NCI-H524 treated with DMSO at 0.1 percent for 48 hours (cell line): ENCODE results near the gene ZER1.

Experiments
- DNase-seq: peaks from one replicate; lab custom pipeline; 2025; lab: John Stamatoyannopoulos, UW

The ZER1 gene

DNA sequence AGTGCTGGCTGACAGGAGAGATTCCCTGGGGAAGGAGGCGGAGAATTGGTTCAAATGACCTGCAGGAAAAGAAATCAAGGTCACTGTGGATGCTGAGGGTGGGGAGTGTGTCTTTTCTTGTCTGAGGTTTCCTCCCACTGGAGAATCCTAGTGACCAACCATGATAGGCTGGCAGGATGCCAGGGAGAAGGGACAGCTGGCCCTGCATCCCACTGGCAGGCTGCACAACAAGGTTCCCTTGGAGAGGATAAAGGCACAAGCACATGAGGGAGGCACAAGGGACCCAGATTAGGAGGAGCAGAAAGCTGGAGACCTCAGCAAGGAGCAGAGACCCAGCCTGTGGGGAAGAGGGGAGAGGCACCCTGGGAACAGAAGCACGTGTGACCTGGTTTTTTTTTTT, 36.4 kb downstream of the ZER1 start:
- no peak for DNase-seq

GRCh38 chr9:128733256-128733655, 38.5 kb downstream of the ZER1 start:
- DNase-seq: peak; percentile 93

DNA sequence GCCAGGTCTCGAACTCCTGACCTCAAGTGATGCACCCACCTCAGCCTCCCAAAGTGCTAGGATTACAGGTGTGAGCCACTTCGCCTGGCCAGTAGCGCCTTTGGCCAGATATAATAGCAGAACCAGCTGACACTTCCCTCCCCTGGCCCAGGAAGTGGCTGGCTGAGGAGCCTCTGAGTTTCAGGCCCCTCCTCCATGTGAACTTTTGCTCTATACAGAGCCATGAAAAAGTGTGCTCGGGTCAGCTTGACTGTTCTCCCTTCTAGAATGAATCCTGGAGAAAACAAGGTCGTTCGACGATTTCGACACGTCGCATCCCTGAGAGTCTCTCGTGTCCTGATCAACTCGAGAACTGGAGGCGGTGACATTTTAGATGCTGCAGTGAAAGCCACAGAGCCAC, 39.2 kb downstream of the ZER1 start:
- DNase-seq: no peak

DNA sequence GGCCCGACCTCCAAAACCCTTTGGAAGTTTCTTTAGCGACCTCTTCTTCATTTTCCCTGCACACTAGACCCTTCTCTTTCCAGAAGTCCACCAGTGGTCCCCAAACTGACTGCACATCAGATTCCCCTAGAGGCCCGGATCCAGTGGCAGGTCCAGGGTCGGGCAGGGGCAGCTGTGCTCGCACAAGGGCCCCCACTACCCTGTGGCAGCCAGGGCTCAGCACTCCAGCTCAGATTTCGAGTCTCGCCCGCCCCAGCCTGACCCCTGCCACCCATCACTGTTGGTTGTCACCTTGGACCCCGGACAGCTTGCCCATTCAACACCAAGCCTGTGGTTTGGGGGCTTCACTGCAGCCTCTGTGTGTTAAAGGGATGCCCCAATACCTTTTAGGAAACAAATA, 40.0 kb downstream of the ZER1 start:
- no peak for DNase-seq

- DNase-seq: no peak
Observed at GRCh38 chr9:128731093-128731492, 40.6 kb downstream of the ZER1 start.

- peak; percentile 47 for DNase-seq
Observed at GRCh38 chr9:128729766-128730517, 41.8 kb downstream of the ZER1 start.

DNA sequence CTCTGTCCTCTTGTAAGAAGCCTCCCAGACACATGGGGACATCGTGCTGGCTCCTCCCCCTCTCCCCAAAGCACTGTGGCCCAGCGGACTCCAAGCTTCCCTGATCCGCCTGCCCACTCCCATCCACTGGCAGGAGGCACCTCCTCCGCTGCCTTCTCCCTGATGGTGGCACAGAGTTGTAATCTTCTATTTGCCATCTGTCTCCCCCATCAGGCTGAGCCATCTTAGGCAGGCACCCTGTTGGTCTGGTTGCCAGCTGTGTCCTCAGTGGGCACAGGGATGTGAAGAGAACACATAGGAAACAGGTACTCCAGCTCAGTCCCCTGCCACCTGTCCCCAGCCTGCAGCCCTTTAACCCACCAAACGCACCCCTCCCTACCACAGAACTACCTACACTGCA, 42.4 kb downstream of the ZER1 start:
- peak; percentile 95 for DNase-seq

DNA sequence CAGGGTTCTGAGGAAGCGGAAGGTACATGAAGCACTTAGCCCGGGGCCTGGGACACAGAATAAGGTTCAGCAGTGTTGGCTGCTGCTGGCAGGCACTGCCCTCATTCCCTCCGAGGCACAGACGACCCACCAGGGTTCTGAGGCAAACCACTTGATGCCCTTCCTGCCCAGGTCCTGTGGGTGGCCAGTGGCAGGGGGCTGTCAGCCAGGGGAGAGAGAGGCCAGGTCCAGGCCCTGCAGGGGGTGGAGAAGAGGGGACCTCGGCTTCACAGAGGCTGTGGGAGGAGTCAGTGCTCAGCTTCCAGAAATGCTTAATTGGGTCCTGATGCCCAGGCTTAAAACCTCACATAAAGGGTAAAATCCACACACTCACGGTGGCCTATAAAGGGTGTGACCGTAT, 43.4 kb downstream of the ZER1 start:
- DNase-seq: no peak

DNA sequence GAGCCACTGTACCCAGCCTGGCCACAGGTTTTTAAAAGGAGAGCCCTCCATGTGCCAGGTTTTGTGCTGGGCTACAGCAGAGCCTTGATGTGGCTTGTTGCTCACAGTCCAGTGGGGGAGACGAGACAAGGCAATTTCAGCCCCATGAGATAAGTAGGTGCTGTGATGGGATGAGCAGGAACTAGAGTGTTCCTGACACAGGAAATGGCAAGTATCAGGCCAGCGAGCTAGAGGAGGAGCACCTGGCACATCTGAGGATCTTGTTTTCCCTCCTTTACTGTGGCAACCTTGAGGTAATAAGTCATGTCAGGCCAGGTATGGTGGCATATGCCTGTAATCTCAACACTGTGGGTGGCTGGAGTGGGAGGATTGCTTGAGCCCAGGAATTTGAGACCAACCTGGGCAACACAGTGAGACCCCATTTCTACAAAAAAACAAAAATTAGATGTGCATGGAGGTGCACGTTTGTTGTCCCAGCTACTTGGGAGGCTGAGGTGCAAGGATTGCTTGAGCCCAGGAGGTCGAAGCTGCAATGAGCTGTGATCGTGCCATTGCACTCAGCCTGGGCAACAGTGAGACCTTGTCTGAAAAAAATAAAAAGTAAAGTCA, 44.0 kb downstream of the ZER1 start:
- DNase-seq: no peak

GRCh38 chr9:128724744-128725211, 46.9 kb downstream of the ZER1 start:
- DNase-seq: peak; percentile 97

- DNase-seq: peak; percentile 94
Observed at GRCh38 chr9:128723866-128724743, 47.6 kb downstream of the ZER1 start, which contains the start of gene ZDHHC12. Gene ZDHHC12, minus strand, starts transcription at chr9:128724127. Its CDS starts 34 bp downstream, at chr9:128724093.

DNA sequence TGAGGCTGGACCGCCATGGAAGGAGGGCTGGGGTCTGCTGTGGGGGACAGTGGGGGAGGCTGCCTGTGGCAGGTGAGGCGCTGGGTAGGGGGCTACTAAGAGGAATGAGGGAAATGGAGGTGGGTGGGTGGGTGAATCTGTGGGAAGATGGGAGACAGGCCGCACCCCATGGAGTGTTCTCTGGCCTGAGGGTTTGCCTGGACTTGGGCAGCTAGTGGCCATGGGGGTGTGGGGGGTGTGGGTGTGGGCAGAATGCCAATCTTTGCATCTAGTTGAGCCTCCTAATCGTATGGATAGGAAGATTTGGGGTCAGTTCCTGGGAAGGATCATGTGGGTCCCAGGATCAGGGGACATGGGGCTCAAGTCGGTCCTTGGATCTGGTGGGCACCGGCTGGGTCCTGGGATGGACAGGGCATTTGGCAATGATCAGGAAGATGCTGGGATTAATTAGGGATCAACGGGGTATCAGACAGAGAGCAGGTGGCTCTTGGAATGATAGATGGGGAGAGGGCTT, 48.3 kb downstream of the ZER1 start:
- no peak for DNase-seq

GRCh38 chr9:128722380-128723351, 49.1 kb downstream of the ZER1 start:
- DNase-seq: no peak

- DNase-seq: no peak
Observed at GRCh38 chr9:128721487-128722010, 50.2 kb downstream of the ZER1 start.

DNA sequence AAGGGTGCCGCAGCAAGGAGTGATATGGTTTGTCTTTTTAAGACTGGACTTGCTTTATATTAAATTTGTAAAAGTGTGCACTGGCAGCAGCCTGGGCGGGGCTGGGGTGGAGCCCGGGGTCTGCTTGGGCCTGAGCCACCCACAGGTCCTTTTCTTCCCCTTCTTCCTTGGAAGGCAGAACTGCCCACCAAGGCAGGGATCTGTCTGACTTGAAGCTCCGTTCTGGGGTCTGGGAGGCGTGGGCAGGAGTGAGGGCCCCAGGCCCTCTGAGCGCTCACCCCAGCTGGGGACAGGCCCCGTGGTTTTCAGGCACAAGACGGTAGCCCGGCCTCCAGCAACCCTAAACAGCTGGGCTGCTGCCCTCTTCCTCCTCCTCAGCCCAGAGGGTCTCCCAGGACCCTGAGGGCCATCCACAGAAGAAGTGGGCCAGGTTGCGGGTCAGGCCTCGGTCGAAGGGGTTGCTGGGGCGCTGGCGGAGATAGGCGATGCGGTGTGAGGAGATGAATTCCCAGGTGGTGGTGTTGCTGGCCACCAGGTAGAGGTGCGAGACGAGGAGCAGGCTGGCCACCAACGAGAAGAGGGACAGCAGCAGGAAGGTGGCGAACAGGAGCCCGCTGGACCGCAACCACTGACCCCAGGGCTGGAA, 50.8 kb downstream of the ZER1 start:
- DNase-seq: no peak

DNA sequence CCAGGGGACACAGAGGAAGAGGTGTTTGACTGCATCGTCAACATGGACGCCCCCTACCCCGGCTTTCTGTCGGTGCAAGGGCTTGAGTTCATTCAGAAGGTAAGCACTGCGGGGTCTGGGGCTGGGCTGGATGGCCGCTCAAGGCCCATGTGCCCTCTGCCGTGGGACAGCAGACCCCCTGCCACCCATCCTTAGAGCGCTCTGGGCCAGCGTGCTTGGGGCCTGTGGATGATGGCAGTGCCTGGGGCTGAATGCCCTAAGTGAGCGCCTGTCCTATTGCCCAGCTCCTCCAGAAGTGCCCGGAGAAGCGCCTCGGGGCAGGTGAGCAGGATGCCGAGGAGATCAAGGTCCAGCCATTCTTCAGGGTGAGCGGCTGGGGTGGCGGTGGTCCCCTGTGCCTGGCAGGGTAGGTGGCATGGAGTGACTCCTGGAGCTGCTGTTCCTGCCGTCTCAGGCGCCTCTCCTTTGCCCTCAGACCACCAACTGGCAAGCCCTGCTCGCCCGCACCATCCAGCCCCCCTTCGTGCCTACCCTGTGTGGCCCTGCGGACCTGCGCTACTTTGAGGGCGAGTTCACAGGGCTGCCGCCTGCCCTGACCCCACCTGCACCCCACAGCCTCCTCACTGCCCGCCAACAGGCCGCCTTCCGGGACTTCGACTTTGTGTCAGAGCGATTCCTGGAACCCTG, 51.7 kb downstream of the ZER1 start:
- no peak for DNase-seq

DNA sequence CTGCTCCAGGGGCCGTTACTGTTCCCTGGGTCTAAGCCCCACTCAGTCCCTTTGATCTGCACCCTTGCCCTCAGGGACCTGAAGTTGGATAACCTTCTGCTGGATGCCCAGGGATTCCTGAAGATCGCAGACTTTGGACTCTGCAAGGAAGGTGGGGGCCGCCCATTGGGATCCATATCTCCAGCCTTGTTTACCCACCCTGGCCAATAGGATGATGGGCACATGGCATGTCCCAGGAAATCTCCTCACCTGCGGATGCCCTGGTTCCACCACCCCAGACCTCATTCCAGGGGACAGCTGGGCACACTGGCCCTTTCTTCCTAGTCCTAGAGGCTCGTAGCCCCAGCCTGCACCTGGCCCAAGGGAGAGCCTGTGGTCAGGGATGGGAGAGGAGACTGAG, 53.3 kb downstream of the ZER1 start:
- no peak for DNase-seq

GRCh38 chr9:128718047-128718446, 53.7 kb downstream of the ZER1 start:
- no peak for DNase-seq

DNA sequence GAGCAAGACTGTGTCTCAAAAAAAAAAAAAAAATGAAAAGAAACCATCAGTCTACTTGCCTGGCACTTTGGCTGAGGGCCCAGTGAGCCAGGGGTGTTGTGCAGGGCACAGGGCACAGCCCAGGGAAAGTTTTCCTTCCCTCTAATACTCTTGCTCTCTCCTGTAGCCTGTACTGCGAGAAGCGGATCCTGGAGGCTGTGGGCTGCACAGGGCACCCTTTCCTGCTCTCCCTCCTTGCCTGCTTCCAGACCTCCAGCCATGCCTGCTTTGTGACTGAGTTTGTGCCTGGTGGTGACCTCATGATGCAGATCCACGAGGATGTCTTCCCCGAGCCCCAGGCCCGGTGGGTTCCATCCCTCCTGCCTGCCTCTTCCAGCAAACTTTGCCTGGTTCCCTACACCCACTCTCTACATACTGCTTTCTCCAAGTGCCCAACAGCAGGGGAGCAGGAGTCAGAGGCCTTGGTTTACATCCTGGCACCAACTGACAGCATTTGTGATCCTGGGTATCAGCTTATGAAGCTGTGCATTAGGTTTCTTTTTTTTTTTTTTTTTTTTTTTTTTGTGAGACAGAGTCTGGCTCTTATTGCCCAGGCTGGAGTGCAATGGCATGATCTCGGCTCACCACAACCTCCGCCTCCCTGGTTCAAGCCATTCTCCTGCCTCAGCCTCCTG, 55.0 kb downstream of the ZER1 start:
- DNase-seq: no peak
